ENCODE results near the gene ZNF621. TPM values are rescaled to one million over a fixed set of nuclear protein-coding genes. Genes with fewer than 3 reads are reported as not detected.

Gene ZNF621
- polyA plus RNA-seq, 4 donors: 5.4 to 18.9 (median 9.4) TPM

- Histone ChIP-seq H3K36me3 (ENCODE audit: control insufficient read depth in 3 of 3, insufficient read depth in 2 of 3, low read depth in 1 of 3, low read length in 3 of 3) (no peaks in the 10 kb centered on the region), H3K27me3 (ENCODE audit: control insufficient read depth in 3 of 3, insufficient read depth in 3 of 3, low read length in 3 of 3) (no peaks in the 10 kb centered on the region), H3K4me3 (ENCODE audit: low read depth in 1 of 3, low read length in 3 of 3) (no peak overlapping the region), H3K4me1 (ENCODE audit: control insufficient read depth in 3 of 3, insufficient read depth in 2 of 3, low read depth in 1 of 3, low read length in 2 of 3) (no peaks in the 10 kb centered on the region), H3K9me3 (ENCODE audit: control insufficient read depth in 2 of 2, insufficient read depth in 1 of 2, low read depth in 1 of 2, low read length in 1 of 2) (no peaks in the 10 kb centered on the region), H3K27ac (ENCODE audit: low read depth in 1 of 3, low read length in 2 of 3) (no peak overlapping the region)
- 96 to 100% (median 97%) methylated on average over 1 of the region's 1 CpG for WGBS, 3 donors
- no peak for FAIRE-seq
- DNase-seq: no peak
These were observed 24.8 kb upstream of the ZNF621 start for GRCh38 chr3:40499952-40500351.

- 86 to 94% (median 94%) methylated on average over 2 of the region's 2 CpGs for WGBS, 3 donors
These were observed 22.7 kb upstream of the ZNF621 start for GRCh38 chr3:40502034-40502433.

GRCh38 chr3:40504636-40505430 lies 19.9 kb upstream of the ZNF621 start:
- Histone ChIP-seq H3K27ac (ENCODE audit: low read depth in 1 of 3, low read length in 2 of 3) (peak overlapping the region in 1 of 3 donors; percentile 53), H3K9me3 (ENCODE audit: control insufficient read depth in 2 of 2, insufficient read depth in 1 of 2, low read depth in 1 of 2, low read length in 1 of 2) (no peaks in the 10 kb centered on the region), H3K4me1 (ENCODE audit: control insufficient read depth in 3 of 3, insufficient read depth in 2 of 3, low read depth in 1 of 3, low read length in 2 of 3) (peaks cover 0 to 3% (median 0%) of the 10 kb centered on the region in 3 donors), H3K36me3 (ENCODE audit: control insufficient read depth in 3 of 3, insufficient read depth in 2 of 3, low read depth in 1 of 3, low read length in 3 of 3) (peaks cover 0 to 7% (median 0%) of the 10 kb centered on the region in 3 donors), H3K27me3 (ENCODE audit: control insufficient read depth in 3 of 3, insufficient read depth in 3 of 3, low read length in 3 of 3) (no peaks in the 10 kb centered on the region), H3K4me3 (ENCODE audit: low read depth in 1 of 3, low read length in 3 of 3) (peak overlapping the region in 1 of 3 donors; percentile 54)
- peak; percentile 17 to 32 for DNase-seq
- WGBS, 3 donors: 45 to 72% (median 59%) methylated on average over 5 of the region's 5 CpGs
- no peak for FAIRE-seq

More at GRCh38 chr3:40502034-40502433, 22.7 kb upstream of the ZNF621 start:
- H3K27me3 ChIP-seq (ENCODE audit: control insufficient read depth in 3 of 3, insufficient read depth in 3 of 3, low read length in 3 of 3): no peaks in the 10 kb centered on the region
- peaks cover 0 to 3% (median 0%) of the 10 kb centered on the region in 3 donors for H3K4me1 ChIP-seq (ENCODE audit: control insufficient read depth in 3 of 3, insufficient read depth in 2 of 3, low read depth in 1 of 3, low read length in 2 of 3)
- no peak overlapping the region for H3K27ac ChIP-seq (ENCODE audit: low read depth in 1 of 3, low read length in 2 of 3)
- H3K36me3 ChIP-seq (ENCODE audit: control insufficient read depth in 3 of 3, insufficient read depth in 2 of 3, low read depth in 1 of 3, low read length in 3 of 3): no peaks in the 10 kb centered on the region
- H3K9me3 ChIP-seq (ENCODE audit: control insufficient read depth in 2 of 2, insufficient read depth in 1 of 2, low read depth in 1 of 2, low read length in 1 of 2): no peaks in the 10 kb centered on the region
- FAIRE-seq (no peak), DNase-seq (no peak)
- H3K4me3 ChIP-seq (ENCODE audit: low read depth in 1 of 3, low read length in 3 of 3): no peak overlapping the region

- no peaks in the 10 kb centered on the region for H3K27me3 ChIP-seq (ENCODE audit: control insufficient read depth in 3 of 3, insufficient read depth in 3 of 3, low read length in 3 of 3)
- H3K4me1 ChIP-seq (ENCODE audit: control insufficient read depth in 3 of 3, insufficient read depth in 2 of 3, low read depth in 1 of 3, low read length in 2 of 3): peaks cover 0 to 3% (median 0%) of the 10 kb centered on the region in 3 donors
- 4 to 6% (median 5%) methylated on average over 44 of the region's 44 CpGs for WGBS, 3 donors
- H3K9me3 ChIP-seq (ENCODE audit: control insufficient read depth in 2 of 2, insufficient read depth in 1 of 2, low read depth in 1 of 2, low read length in 1 of 2): no peaks in the 10 kb centered on the region
- H3K36me3 ChIP-seq (ENCODE audit: control insufficient read depth in 3 of 3, insufficient read depth in 2 of 3, low read depth in 1 of 3, low read length in 3 of 3): peaks cover 0 to 10% (median 0%) of the 10 kb centered on the region in 3 donors
- peak within 1 kb of the TSS; percentile 54 to 66 (median 65) for H3K4me3 ChIP-seq (ENCODE audit: low read depth in 1 of 3, low read length in 3 of 3)
- DNase-seq (peak; percentile 85 to 94), FAIRE-seq (no peak)
- peak within 1 kb of the TSS; percentile 36 to 83 (median 82) for H3K27ac ChIP-seq (ENCODE audit: low read depth in 1 of 3, low read length in 2 of 3)
These were observed 18.9 kb upstream of the ZNF621 start, which contains the start of gene ZNF620 for GRCh38 chr3:40505599-40506462. Gene ZNF620 (plus strand): TSS chr3:40506039. CDS start chr3:40506353, 314 bp downstream.

GRCh38 chr3:40511031-40511718 lies 13.6 kb upstream of the ZNF621 start:
- FAIRE-seq (no peak), DNase-seq (no peak)

GRCh38 chr3:40516201-40516600 lies 8.6 kb upstream of the ZNF621 start:
- Histone ChIP-seq H3K36me3 (ENCODE audit: control insufficient read depth in 3 of 3, insufficient read depth in 2 of 3, low read depth in 1 of 3, low read length in 3 of 3) (peaks cover 0 to 27% (median 2%) of the 10 kb centered on the region in 3 donors), H3K9me3 (ENCODE audit: control insufficient read depth in 2 of 2, insufficient read depth in 1 of 2, low read depth in 1 of 2, low read length in 1 of 2) (no peaks in the 10 kb centered on the region), H3K27me3 (ENCODE audit: control insufficient read depth in 3 of 3, insufficient read depth in 3 of 3, low read length in 3 of 3) (no peaks in the 10 kb centered on the region), H3K27ac (ENCODE audit: low read depth in 1 of 3, low read length in 2 of 3) (no peak overlapping the region), H3K4me1 (ENCODE audit: control insufficient read depth in 3 of 3, insufficient read depth in 2 of 3, low read depth in 1 of 3, low read length in 2 of 3) (no peaks in the 10 kb centered on the region), H3K4me3 (ENCODE audit: low read depth in 1 of 3, low read length in 3 of 3) (no peak overlapping the region)
- WGBS, 3 donors: 88 to 93% (median 91%) methylated on average over 5 of the region's 5 CpGs
- no peak for FAIRE-seq
- DNase-seq: no peak

More at GRCh38 chr3:40511031-40511718, 13.6 kb upstream of the ZNF621 start:
- Histone ChIP-seq H3K27ac (ENCODE audit: low read depth in 1 of 3, low read length in 2 of 3) (no peak overlapping the region), H3K27me3 (ENCODE audit: control insufficient read depth in 3 of 3, insufficient read depth in 3 of 3, low read length in 3 of 3) (no peaks in the 10 kb centered on the region), H3K36me3 (ENCODE audit: control insufficient read depth in 3 of 3, insufficient read depth in 2 of 3, low read depth in 1 of 3, low read length in 3 of 3) (peaks cover 0 to 37% (median 2%) of the 10 kb centered on the region in 3 donors), H3K4me1 (ENCODE audit: control insufficient read depth in 3 of 3, insufficient read depth in 2 of 3, low read depth in 1 of 3, low read length in 2 of 3) (no peaks in the 10 kb centered on the region), H3K4me3 (ENCODE audit: low read depth in 1 of 3, low read length in 3 of 3) (no peak overlapping the region), H3K9me3 (ENCODE audit: control insufficient read depth in 2 of 2, insufficient read depth in 1 of 2, low read depth in 1 of 2, low read length in 1 of 2) (no peaks in the 10 kb centered on the region)
- 90 to 94% (median 94%) methylated on average over 1 of the region's 1 CpG for WGBS, 3 donors

- no peaks in the 10 kb centered on the region for H3K4me1 ChIP-seq (ENCODE audit: control insufficient read depth in 3 of 3, insufficient read depth in 2 of 3, low read depth in 1 of 3, low read length in 2 of 3)
- FAIRE-seq: no peak
- H3K9me3 ChIP-seq (ENCODE audit: control insufficient read depth in 2 of 2, insufficient read depth in 1 of 2, low read depth in 1 of 2, low read length in 1 of 2): no peaks in the 10 kb centered on the region
- no peak for DNase-seq
- 60 to 86% (median 68%) methylated on average over 1 of the region's 1 CpG for WGBS, 3 donors
- peaks cover 0 to 19% (median 0%) of the 10 kb centered on the region in 3 donors for H3K36me3 ChIP-seq (ENCODE audit: control insufficient read depth in 3 of 3, insufficient read depth in 2 of 3, low read depth in 1 of 3, low read length in 3 of 3)
- H3K27me3 ChIP-seq (ENCODE audit: control insufficient read depth in 3 of 3, insufficient read depth in 3 of 3, low read length in 3 of 3): no peaks in the 10 kb centered on the region
- no peak overlapping the region for H3K27ac ChIP-seq (ENCODE audit: low read depth in 1 of 3, low read length in 2 of 3)
- H3K4me3 ChIP-seq (ENCODE audit: low read depth in 1 of 3, low read length in 3 of 3): no peak overlapping the region
These were observed 6.7 kb upstream of the ZNF621 start for GRCh38 chr3:40518067-40518466.

- 82 to 97% (median 88%) methylated on average over 1 of the region's 1 CpG for WGBS, 3 donors
- Histone ChIP-seq H3K27me3 (ENCODE audit: control insufficient read depth in 3 of 3, insufficient read depth in 3 of 3, low read length in 3 of 3) (no peaks in the 10 kb centered on the region), H3K4me3 (ENCODE audit: low read depth in 1 of 3, low read length in 3 of 3) (no peak overlapping the region), H3K4me1 (ENCODE audit: control insufficient read depth in 3 of 3, insufficient read depth in 2 of 3, low read depth in 1 of 3, low read length in 2 of 3) (no peaks in the 10 kb centered on the region), H3K9me3 (ENCODE audit: control insufficient read depth in 2 of 2, insufficient read depth in 1 of 2, low read depth in 1 of 2, low read length in 1 of 2) (no peaks in the 10 kb centered on the region), H3K36me3 (ENCODE audit: control insufficient read depth in 3 of 3, insufficient read depth in 2 of 3, low read depth in 1 of 3, low read length in 3 of 3) (peaks cover 0 to 14% (median 0%) of the 10 kb centered on the region in 3 donors), H3K27ac (ENCODE audit: low read depth in 1 of 3, low read length in 2 of 3) (no peak overlapping the region)
- DNase-seq (no peak), FAIRE-seq (no peak)
These were observed 5.9 kb upstream of the ZNF621 start for GRCh38 chr3:40518848-40519247.

All from small intestine (tissue), 7 donors.